T-helper 22 cell (primary cell): ENCODE results near the gene TBCK.
"Not testable (repeated sequence)": the region's sequence is repeated elsewhere in the genome, so short reads cannot be mapped to it uniquely, and the experiment has no call there.

Experiments used
- DNase-seq: peaks from one replicate; pipeline ENCODE4 v3.0.0-alpha.2; 2020; ENCODE audit warnings: low read depth

Gene TBCK

GRCh38 chr4:106321168-106321567 is 5.2 kb upstream of the TBCK start:
- not testable (repeated sequence) for DNase-seq

DNA sequence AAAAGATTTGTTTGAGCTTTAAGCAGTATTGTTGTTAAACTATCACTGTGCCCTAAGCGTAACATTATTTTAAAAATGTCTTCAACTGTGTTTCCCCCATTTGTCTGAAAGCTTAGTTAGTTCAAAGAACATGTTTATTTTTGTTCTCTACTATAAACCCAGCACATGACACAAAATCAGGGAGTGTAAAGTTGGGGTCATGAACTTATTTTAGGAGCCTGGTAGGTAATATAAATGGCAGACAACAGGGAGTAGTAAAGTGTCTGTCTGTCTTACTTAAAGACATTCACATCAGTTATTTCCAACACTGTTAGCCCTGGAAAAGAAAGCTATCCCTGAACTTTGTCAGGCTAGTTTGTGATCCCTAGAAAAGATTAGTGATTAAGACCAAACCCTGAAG is 4.2 kb upstream of the TBCK start:
- no peak for DNase-seq

DNA sequence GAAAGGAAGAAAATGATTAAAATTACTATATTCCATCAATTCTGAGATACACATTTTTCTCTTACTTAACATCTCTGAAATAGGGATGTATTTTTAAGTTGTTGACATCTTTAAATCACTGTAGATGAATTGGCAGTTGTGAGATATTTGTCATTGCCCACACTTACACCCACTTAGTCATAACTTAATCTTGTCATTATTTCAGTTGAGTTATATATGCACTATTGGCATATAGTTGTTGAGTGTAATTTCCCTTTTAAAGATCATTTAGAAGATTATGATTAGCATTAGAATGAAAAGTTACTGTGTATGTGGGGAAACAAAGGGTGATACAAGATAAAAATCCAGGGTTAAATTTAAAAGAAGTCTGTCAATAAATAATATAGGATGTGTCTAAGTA is 2.5 kb upstream of the TBCK start:
- DNase-seq = no peak

- no peak for DNase-seq
These were observed 1.8 kb upstream of the TBCK start for GRCh38 chr4:106317815-106318214.

DNA sequence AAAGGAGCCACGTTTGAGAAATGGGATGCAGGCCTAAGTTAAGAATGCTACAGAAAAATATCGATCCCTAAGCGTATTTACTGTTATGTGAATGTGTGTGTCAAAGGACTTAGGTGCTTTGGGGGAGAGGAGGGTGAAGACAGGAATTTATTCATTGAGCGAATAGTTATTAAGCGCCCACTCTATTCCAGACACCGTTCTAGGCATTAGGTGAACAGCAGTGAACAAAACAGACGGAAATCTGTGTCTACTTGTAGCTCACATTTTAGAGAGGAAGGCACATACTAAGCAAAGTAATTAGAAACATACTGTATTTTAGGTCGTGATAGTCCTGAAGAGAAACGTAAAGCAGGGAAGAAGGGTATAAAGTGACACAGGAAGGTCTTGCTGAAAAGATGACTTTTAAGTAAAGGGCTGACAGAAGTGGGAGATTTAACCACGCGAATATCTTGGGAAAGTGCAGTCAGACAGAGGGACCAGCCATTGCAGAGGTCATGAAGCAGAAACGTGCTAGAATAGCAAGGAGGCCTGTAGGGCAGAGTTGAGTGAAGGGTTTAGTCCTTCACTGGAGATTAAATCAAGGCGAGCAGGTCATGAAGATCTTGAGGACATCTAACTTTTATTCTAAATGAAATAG is 882 bp upstream of the TBCK start:
- DNase-seq = no peak

DNA sequence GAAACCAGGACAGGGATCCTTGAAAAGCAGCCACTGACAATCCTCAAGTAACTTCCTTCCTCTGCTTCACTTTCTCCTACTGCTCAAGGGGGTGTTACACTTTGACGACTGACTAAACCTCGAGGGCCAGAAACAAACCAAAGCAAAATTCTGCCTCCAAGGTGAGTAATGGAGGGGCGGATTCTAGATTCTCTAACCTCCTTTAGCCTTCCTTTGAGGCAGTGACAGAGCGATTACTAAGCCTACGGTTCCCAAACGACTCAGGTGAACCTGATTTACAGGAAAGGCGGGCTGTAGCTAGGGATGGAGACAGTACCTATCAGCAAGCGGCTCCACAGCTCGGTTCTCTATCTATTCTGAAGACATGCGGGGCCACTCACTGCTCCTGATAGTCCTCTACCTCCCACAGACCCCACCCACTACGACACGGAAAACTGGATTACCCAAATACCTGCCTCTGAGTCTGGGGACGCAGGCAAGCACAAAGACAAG is 487 bp downstream of the TBCK start:
- no peak for DNase-seq

- DNase-seq = no peak
These were observed 1.0 kb downstream of the TBCK start for GRCh38 chr4:106314960-106315359.

- no peak for DNase-seq
These were observed 2.9 kb downstream of the TBCK start for GRCh38 chr4:106312997-106313522.

- no peak for DNase-seq
These were observed 3.6 kb downstream of the TBCK start for GRCh38 chr4:106312377-106312776.

- DNase-seq = no peak
These were observed 9.4 kb downstream of the TBCK start for GRCh38 chr4:106306561-106306960.

DNA sequence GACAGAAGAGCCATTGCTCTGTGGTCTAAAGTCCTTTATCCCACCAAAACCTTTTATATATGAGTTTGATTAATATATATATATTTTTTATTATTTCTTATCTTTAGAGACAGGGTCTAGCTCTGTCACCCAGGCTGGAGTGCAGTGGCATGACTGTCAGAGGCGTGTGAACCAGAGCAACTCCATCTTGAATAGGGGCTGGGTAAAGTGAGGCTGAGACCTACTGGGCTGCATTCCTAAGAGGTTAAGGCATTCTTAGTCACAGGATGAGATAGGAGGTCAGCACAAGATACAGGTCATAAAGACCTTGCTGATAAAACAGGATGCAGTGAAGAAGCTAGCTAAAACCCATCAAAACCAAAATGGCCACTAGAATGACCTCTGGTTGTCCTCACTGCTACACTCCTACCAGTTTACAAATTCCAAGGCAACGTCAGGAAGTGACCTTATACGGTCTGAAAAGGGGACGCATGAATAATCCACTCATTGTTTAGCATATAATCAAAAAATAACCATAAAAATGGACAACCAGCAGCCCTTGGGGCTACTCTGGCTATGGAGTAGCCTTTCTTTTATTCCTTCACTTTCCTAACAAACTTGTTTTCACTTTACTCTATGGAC is 10.5 kb downstream of the TBCK start:
- no peak for DNase-seq

GRCh38 chr4:106304632-106305031 is 11.4 kb downstream of the TBCK start:
- no peak for DNase-seq

GRCh38 chr4:106303548-106304281 is 12.3 kb downstream of the TBCK start:
- DNase-seq = no peak

- DNase-seq = no peak
These were observed 14.0 kb downstream of the TBCK start for GRCh38 chr4:106302062-106302438.

DNA sequence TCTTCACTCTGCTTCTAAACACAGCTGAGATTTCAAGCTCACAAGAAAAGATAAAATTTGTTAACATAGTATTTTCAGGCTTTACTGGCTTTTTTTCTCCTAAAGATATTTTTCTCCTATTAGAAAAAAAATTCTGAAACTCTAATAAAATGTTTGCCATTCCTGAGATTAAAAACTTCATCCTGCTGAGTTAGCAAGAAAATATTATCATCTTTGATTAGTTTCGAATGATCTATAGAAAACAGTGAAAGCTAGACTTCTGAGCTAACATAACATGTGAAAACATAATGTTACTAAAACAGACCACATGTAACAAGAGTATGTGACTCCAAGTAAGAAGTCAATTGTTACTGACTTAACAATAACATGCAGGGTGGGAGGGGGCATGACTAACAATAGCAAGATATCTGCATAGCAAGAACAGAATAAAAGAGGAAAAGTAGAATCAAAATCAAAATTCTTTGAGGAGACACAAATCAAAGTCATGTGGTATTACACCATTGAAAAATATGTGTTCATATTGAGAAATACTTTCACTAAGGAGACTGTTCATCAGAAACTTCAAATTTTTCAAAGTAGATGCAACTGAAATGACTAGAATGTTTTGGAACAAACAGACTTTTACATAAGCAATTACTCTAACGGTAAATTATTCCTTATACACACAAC is 14.5 kb downstream of the TBCK start:
- DNase-seq = no peak

GRCh38 chr4:106299977-106300376 is 16.0 kb downstream of the TBCK start:
- no peak for DNase-seq

GRCh38 chr4:106297245-106298035 is 18.6 kb downstream of the TBCK start:
- no peak for DNase-seq

DNA sequence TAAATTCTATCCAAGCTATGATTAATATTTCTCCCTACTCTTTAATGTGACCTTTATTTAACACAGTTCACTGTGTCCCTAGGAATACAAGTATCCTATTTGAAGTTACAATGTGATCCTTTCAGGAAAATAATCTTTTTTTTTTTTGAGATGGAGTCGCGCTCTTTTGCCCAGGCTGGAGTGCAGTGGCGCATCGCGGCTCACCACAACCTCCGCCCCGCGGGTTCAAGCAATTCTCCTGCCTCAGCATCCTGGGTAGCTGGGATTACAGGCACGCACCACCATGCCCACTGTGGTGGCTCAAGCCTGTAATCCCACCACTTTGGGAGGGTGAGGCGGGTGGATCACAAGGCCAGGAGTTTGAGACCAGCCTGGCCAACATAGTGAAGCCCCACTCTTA is 21.9 kb downstream of the TBCK start:
- DNase-seq = no peak

GRCh38 chr4:106291678-106292077 is 24.3 kb downstream of the TBCK start:
- DNase-seq = no peak

GRCh38 chr4:106289737-106290136 is 26.3 kb downstream of the TBCK start:
- no peak for DNase-seq

DNA sequence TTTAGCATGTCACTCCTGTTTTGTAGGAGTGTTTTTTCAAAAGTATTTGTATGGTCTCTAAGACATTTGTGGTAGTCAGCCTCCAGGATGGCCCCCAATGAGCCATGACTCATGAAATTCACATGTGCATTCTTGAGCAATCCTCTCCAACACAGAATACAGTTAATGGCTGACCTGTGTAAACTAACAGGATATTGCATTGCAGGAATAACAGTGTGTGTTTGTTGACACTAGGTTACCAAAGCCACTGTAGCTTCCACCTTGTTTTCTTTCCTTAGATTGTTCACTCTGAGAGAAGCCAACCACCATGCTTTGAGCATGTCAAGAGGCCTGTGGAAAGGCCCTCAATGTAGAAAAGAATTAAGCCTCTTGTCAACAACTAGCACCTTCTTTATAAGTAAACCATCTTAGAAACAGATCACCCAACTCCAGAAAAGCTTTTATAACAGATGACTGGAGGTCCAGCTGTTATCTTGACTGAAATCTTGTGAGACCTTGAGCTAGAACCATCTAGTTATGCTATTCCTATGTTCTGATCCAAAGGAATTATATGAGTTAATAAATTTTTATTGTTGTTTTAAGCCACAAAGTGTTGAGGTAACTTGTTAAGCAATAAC is 28.5 kb downstream of the TBCK start:
- DNase-seq = no peak
